B cell (primary cell): ENCODE results near the gene TMEM144. TPM values are rescaled to one million over a fixed set of nuclear protein-coding genes. Genes with fewer than 3 reads are reported as not detected.

Experiments
- ATAC-seq: fragments of 200-7000 bp; cut with Tn5 transposase; one replicate; pipeline ENCODE4 v1.10.0; 2021; ENCODE audit warnings: low read depth, mild to moderate bottlenecking, moderate number of reproducible peaks, moderate library complexity
- CTCF ChIA-PET: fragments of 350-600 bp; sonication (Branson Sonifier 250); formaldehyde crosslinking; loops from one replicate; lab custom pipeline; 2021; ENCODE audit warnings: antibody characterized with exemption, inconsistent platforms; lab: Charles Lee
- POLR2A ChIA-PET: fragments of 350-600 bp; sonication (Branson Sonifier 250); formaldehyde crosslinking; loops from one replicate; lab custom pipeline; 2021; ENCODE audit warnings: antibody characterized with exemption; lab: Charles Lee
- DNase-seq: peaks from one replicate; pipeline ENCODE4 v3.0.0; 2013
- H2AFZ ChIP-seq: 2 replicates; pipeline ENCODE4 v1.6.1; 2012; ENCODE audit warnings: mild to moderate bottlenecking, low read depth, low read length; ENCODE audit not compliant: insufficient read depth, poor library complexity, severe bottlenecking
- H3K27ac ChIP-seq, 2 donors: 1 replicate in 1 of 2; 2 replicates in 1 of 2; pipeline ENCODE4 v1.5.1; 2012 to 2013; ENCODE audit warnings: low read length in 2 of 2, mild to moderate bottlenecking in 2 of 2, moderate library complexity in 1 of 2
- H3K27me3 ChIP-seq, 4 experiments: fragments of 200-600 bp in 1 of 4; sonication (generic) in 1 of 4; replicated peaks in 1 of 4; 1 replicate in 2 of 4; 2 replicates in 2 of 4; pipeline versions ENCODE4 v1.6.1 to v1.7.0; 2013 to 2016; ENCODE audit warnings: low read length in 3 of 4, mild to moderate bottlenecking in 2 of 4, mixed read lengths in 1 of 4, moderate library complexity in 1 of 4; ENCODE audit not compliant: insufficient read depth in 4 of 4, control insufficient read depth in 3 of 4; ENCODE audit errors: control extremely low read depth in 1 of 4
- H3K36me3 ChIP-seq, 2 experiments: replicated peaks in 1 of 2; 1 replicate in 1 of 2; 2 replicates in 1 of 2; pipeline versions ENCODE4 v1.6.1 to v1.7.1; 2013; ENCODE audit warnings: low read length in 1 of 2; ENCODE audit not compliant: insufficient read depth in 2 of 2, control insufficient read depth in 1 of 2; ENCODE audit errors: control extremely low read depth in 1 of 2, extremely low read depth in 1 of 2
- H3K4me1 ChIP-seq, 2 donors: fragments of 200-600 bp in 1 of 2; sonication (generic) in 1 of 2; 1 replicate in 1 of 2; 2 replicates in 1 of 2; pipeline versions ENCODE4 v1.5.1 to v1.6.1; 2013 to 2017; ENCODE audit warnings: low read length in 2 of 2; ENCODE audit not compliant: control insufficient read depth in 2 of 2, insufficient read depth in 2 of 2
- H3K4me2 ChIP-seq: replicated peaks from 2 replicates; pipeline ENCODE3; 2012; ENCODE audit warnings: mild to moderate bottlenecking, low read depth, low read length; ENCODE audit not compliant: poor library complexity, severe bottlenecking
- H3K4me3 ChIP-seq, 5 experiments: fragments of 200-600 bp in 1 of 5; sonication (generic) in 1 of 5; 1 replicate in 3 of 5; 2 replicates in 2 of 5; pipeline versions ENCODE4 v1.5.1 to v1.7.0; 2011 to 2016; ENCODE audit warnings: low read length in 4 of 5, mild to moderate bottlenecking in 4 of 5, low read depth in 2 of 5, control low read depth in 1 of 5, moderate library complexity in 1 of 5; ENCODE audit not compliant: insufficient read depth in 1 of 5; ENCODE audit errors: control extremely low read depth in 1 of 5, extremely low read depth in 1 of 5
- H3K79me2 ChIP-seq: fragments of 200-600 bp; sonication (generic); one replicate; pipeline ENCODE4 v1.6.0; 2016; ENCODE audit warnings: low read length; ENCODE audit not compliant: control insufficient read depth, insufficient read depth
- H3K9ac ChIP-seq: fragments of 200-600 bp; sonication (generic); 2 replicates; pipeline ENCODE4 v1.6.1; 2017; ENCODE audit warnings: mild to moderate bottlenecking, low read length, moderate library complexity
- H3K9me3 ChIP-seq, 3 donors: one replicate each; pipeline versions ENCODE4 v1.6.1 to v1.7.1; 2013; ENCODE audit warnings: low read length in 2 of 3; ENCODE audit not compliant: control insufficient read depth in 2 of 3, insufficient read depth in 1 of 3; ENCODE audit errors: control extremely low read depth in 1 of 3
- H4K20me1 ChIP-seq: 2 replicates; pipeline ENCODE4 v1.6.0; 2012; ENCODE audit warnings: mild to moderate bottlenecking, low read length; ENCODE audit not compliant: insufficient read depth, control insufficient read depth, poor library complexity, severe bottlenecking
- H3K27ac Mint-ChIP-seq: one replicate; pipeline ENCODE4 v1.8.0; 2021; ENCODE audit warnings: mixed read lengths
- H3K27me3 Mint-ChIP-seq: one replicate; pipeline ENCODE4 v1.8.0; 2021; ENCODE audit warnings: mixed read lengths
- H3K4me1 Mint-ChIP-seq: one replicate; pipeline ENCODE4 v1.8.0; 2021; ENCODE audit warnings: mixed read lengths
- H3K4me3 Mint-ChIP-seq: one replicate; pipeline ENCODE4 v1.8.0; 2021; ENCODE audit warnings: mixed read lengths
- H3K9me3 Mint-ChIP-seq: one replicate; pipeline ENCODE4 v1.8.0; 2022; ENCODE audit warnings: mixed read lengths; ENCODE audit not compliant: insufficient read depth
- CTCF ChIP-seq: fragments of 200-600 bp; IDR thresholded peaks from one replicate; pipeline ENCODE4 v1.8.0; 2022; ENCODE audit warnings: antibody characterized with exemption, mild to moderate bottlenecking
- EZH2 ChIP-seq: IDR thresholded peaks from 2 replicates; pipeline ENCODE4 v1.6.1; 2012; ENCODE audit warnings: borderline replicate concordance, low read depth, mild to moderate bottlenecking, moderate library complexity, low read length; ENCODE audit not compliant: insufficient read depth, poor library complexity, severe bottlenecking
- WGBS: methylation state at CpG from one replicate; pipeline ENCODE4 v1.1.5; 2013; ENCODE audit warnings: missing lambda C conversion rate; ENCODE audit not compliant: insufficient coverage; 5-methylcytosine and 5-hydroxymethylcytosine counted together
- intact Hi-C: fragments of 100-400 bp; cut with micrococcal nuclease; formaldehyde crosslinking; loops from one replicate; pipeline ENCODE4 v1.10.0; 2022
- polyA plus RNA-seq: library from polyadenylated mRNA; depleted of rRNA; stranded (reverse); fragments of >200 nt; gene quantifications from 2 replicates; pipeline ENCODE4 v1.2.3, GENCODE V29; 2012
- total RNA-seq, 2 donors: library from RNA; stranded (reverse); fragments of 120-200 nt in 1 of 2; gene quantifications; 1 replicate in 1 of 2; 2 replicates in 1 of 2; pipeline versions ENCODE4 v1.2.3 to v1.2.4, GENCODE V29; 2013 to 2022

The TMEM144 gene
- total and polyA plus RNA-seq, 2 donors (not counting 1 experiment from before 2014, with no cell fraction given), result 0.06 to 0.07 TPM

DNA sequence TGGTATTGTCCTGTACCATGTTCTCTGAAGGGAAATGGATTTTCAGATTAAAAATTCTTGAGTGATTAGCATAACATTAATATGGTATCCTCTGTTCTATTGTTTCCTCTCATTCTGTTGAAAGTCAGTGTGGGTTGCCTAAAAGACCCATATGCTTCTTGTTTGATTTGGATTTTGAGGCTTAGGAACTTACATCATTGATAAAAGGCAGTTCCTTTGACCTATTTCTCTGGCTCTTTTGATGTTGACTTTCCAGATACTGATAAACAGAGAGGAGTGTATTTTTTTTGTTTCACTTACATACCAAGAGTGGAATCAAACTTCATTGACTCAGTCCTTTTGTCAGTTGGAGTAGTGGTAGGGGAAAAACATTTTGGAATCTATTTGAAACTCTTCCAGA is 32.8 kb downstream of the TMEM144 start:
- Histone ChIP-seq H3K9ac (no peak overlapping the region), H3K36me3 (no peaks in the 10 kb centered on the region), H3K4me1 (no peaks in the 10 kb centered on the region), H3K79me2 (no peaks in the 10 kb centered on the region), H4K20me1 (no peaks in the 10 kb centered on the region), H3K4me2 (no peak overlapping the region), H2AFZ (no peak overlapping the region), H3K27me3 (no peaks in the 10 kb centered on the region), H3K4me3 (no peak overlapping the region), H3K9me3 (no peaks in the 10 kb centered on the region), H3K27ac (no peak overlapping the region)
- POLR2A ChIA-PET, result no interaction called here
- Mint-ChIP-seq H3K9me3 (no peaks in the 10 kb centered on the region), H3K4me1 (no peaks in the 10 kb centered on the region), H3K27ac (no peak overlapping the region), H3K4me3 (no peak overlapping the region), H3K27me3 (peaks cover 3% of the 10 kb centered on the region)
- intact Hi-C loops, result no loop called here
- TF ChIP-seq CTCF (no peak), EZH2 (no peak)
- CTCF ChIA-PET, result no interaction called here
- DNase-seq (no peak), ATAC-seq (no peak)

- H3K36me3 ChIP-seq, result no peaks in the 10 kb centered on the region
- H3K4me3 ChIP-seq, result no peak overlapping the region
- no peak overlapping the region for H3K27ac ChIP-seq
- CTCF ChIA-PET, result no interaction called here
- Mint-ChIP-seq H3K27me3 (peaks cover 10% of the 10 kb centered on the region), H3K9me3 (no peaks in the 10 kb centered on the region), H3K4me1 (peaks cover 5% of the 10 kb centered on the region), H3K4me3 (no peak overlapping the region), H3K27ac (no peak overlapping the region)
- WGBS, result 0% methylated on average over 2 of the region's 2 CpGs
- H3K27me3 ChIP-seq, result peaks cover 0 to 5% (median 0%) of the 10 kb centered on the region in 4 experiments
- no peak overlapping the region for H3K9ac ChIP-seq
- DNase-seq (no peak), ATAC-seq (no peak)
- H3K4me2 ChIP-seq, result no peak overlapping the region
- no peaks in the 10 kb centered on the region for H3K79me2 ChIP-seq
- intact Hi-C loops, result loop anchor here (5.0 kb wide), 1 partner anchor 1197 kb away; no protein-coding TSS in a partner anchor
- H3K4me1 ChIP-seq, result no peaks in the 10 kb centered on the region
- H2AFZ ChIP-seq, result no peak overlapping the region
- POLR2A ChIA-PET, result no interaction called here
- no peak for TF ChIP-seq CTCF
- no peak for TF ChIP-seq EZH2
- no peaks in the 10 kb centered on the region for H4K20me1 ChIP-seq
- no peaks in the 10 kb centered on the region for H3K9me3 ChIP-seq
These were observed 40.0 kb downstream of the TMEM144 start for GRCh38 chr4:158250321-158250720.
